Measurements from ENCODE around the gene FAM181B. TPM values are rescaled to one million over a fixed set of nuclear protein-coding genes. Genes with fewer than 3 reads are reported as not detected.
A peak's percentile ranks its signal among the peaks of the same experiment; 100 is the strongest.
"Not testable (repeated sequence)": the region's sequence is repeated elsewhere in the genome, so short reads cannot be mapped to it uniquely, and the experiment has no call there.

The FAM181B gene
- total and polyA plus RNA-seq, 7 donors, result 0.03 to 0.14 (median 0.06) TPM

DNA sequence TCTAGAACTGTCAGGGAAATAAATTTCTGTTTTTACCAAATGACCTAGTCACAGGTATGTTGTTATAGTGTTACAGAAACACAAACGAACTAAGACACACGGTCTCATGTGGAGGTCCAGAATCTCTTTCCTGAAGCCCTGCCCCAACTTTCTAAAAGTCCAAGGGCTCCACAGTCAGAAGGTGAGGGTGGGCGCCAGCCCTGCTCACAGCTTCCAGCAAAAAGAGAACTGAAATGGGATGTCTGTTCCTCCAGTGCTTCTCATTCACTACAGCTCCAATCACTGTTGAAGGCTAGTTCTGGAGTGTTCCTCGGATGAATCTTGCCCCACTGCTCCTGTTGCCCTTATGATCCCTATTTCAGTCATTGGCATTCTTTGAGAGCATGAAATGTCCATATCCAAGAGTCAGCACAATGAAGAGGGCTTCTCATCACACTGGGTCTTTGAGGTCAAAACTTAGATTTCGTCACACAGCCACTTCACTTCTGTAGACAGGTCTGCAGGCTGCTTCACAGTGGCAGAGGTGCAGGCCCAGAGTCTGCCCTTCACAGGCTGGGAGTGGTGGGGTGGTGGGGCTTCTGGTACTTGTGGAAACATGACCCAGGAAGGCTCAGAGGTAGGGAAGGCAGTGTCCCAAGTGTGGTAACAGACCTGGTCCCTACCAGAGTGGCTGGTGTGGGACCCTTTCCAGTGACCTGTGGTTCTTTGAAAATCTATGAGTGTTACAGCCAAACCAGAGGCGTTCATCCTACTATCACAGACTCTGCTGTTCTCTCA lies 34.9 kb downstream of the FAM181B start:
- intact Hi-C loops (cut with DNase I), result loop anchor here in 1 of 2 donors (10.0 kb wide), 1 partner anchor 1054 kb away; no protein-coding TSS in a partner anchor
- H3K9me3 ChIP-seq, result no peaks in the 10 kb centered on the region
- TF ChIP-seq, protein P1, sequence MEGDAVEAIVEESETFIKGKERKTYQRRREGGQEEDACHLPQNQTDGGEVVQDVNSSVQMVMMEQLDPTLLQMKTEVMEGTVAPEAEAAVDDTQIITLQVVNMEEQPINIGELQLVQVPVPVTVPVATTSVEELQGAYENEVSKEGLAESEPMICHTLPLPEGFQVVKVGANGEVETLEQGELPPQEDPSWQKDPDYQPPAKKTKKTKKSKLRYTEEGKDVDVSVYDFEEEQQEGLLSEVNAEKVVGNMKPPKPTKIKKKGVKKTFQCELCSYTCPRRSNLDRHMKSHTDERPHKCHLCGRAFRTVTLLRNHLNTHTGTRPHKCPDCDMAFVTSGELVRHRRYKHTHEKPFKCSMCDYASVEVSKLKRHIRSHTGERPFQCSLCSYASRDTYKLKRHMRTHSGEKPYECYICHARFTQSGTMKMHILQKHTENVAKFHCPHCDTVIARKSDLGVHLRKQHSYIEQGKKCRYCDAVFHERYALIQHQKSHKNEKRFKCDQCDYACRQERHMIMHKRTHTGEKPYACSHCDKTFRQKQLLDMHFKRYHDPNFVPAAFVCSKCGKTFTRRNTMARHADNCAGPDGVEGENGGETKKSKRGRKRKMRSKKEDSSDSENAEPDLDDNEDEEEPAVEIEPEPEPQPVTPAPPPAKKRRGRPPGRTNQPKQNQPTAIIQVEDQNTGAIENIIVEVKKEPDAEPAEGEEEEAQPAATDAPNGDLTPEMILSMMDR (IDR thresholded peaks at IDR 0.05), result no peak
- ATAC-seq (no peak), DNase-seq (no peak)
- H3K4me1 ChIP-seq, result no peaks in the 10 kb centered on the region
- no peak overlapping the region for H3K4me3 ChIP-seq
- no peak overlapping the region for H3K27ac ChIP-seq
- no peaks in the 10 kb centered on the region for H3K36me3 ChIP-seq (ENCODE audit: insufficient read depth in 1 of 2, low read depth in 1 of 2)
- 66 to 75% (median 72%) methylated on average over 6 of the region's 6 CpGs for WGBS, 3 donors
- H3K27me3 ChIP-seq (ENCODE audit: insufficient read depth in 3 of 3, low read length in 2 of 3), result peaks cover 0 to 4% (median 2%) of the 10 kb centered on the region in 3 donors

DNA sequence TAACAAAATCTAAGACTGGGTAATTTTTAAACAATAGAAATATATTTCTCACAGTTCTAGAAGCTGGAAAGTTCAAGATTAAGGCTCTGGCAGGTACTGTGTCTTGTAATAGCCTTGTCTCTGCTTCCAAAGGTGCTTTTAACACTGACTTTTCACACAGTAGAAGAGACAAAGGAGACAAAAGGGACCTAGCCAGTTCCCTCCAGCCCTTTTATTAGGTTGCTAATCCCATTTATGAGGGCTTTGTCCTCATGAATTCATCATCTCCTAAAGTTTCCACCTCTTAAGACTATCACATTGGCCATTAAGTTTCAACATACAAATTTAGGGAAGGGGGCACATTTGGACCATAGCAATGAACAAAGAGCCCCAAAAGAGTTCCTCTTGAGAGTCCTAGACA lies 40.7 kb downstream of the FAM181B start:
- TF ChIP-seq, protein P1 (IDR thresholded peaks at IDR 0.05), result no peak
- intact Hi-C loops (cut with DNase I), result loop anchor here in 1 of 2 donors (10.0 kb wide), 1 partner anchor 1048 kb away; no protein-coding TSS in a partner anchor
- no peaks in the 10 kb centered on the region for H3K9me3 ChIP-seq

DNA sequence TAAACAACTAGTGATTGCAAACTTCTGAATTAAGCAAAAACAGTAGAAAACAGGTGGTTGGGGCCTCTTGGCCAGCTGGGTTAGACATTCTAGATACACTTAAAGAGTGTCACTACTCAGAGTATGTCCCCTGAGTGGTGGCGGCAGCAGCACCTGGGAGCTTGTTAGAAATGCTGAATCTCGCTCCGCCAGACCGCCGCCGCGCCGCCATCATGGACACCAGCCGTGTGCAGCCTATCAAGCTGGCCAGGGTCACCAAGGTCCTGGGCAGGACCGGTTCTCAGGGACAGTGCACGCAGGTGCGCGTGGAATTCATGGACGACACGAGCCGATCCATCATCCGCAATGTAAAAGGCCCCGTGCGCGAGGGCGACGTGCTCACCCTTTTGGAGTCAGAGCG lies 44.3 kb downstream of the FAM181B start:
- not testable (repeated sequence) for ATAC-seq

More for the DNA sequence above, 40.7 kb downstream of the FAM181B start:
- Histone ChIP-seq H3K27ac (no peak overlapping the region), H3K4me1 (no peaks in the 10 kb centered on the region), H3K27me3 (ENCODE audit: insufficient read depth in 3 of 3, low read length in 2 of 3) (peaks cover 0 to 5% (median 4%) of the 10 kb centered on the region in 3 donors), H3K36me3 (ENCODE audit: insufficient read depth in 1 of 2, low read depth in 1 of 2) (no peaks in the 10 kb centered on the region), H3K4me3 (no peak overlapping the region)
- no peak for ATAC-seq
- no peak for DNase-seq

DNA sequence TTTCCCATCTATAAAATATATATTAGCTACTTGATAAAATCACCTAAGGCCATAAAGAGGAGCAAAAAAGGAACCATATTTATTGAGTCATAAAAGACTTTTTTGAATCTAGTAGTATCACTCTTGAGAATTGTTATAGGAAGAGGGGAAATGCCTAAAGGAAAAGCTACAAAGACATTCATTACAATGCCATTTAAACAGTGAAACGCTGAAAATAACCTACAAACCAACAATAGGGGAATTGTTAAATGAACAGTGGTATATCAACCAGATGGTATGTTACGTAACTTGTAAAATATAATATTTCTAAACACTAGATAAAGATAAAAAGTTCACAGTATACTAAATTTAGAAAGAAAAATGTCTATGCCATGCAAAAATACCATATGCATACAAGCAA lies 47.5 kb downstream of the FAM181B start:
- Histone ChIP-seq H3K9me3 (no peaks in the 10 kb centered on the region), H3K4me3 (no peak overlapping the region), H3K36me3 (ENCODE audit: insufficient read depth in 1 of 2, low read depth in 1 of 2) (no peaks in the 10 kb centered on the region), H3K4me1 (no peaks in the 10 kb centered on the region), H3K27me3 (ENCODE audit: insufficient read depth in 3 of 3, low read length in 2 of 3) (peaks cover 0 to 3% (median 0%) of the 10 kb centered on the region in 3 donors), H3K27ac (no peak overlapping the region)
- intact Hi-C loops (cut with DNase I), result no loop called here
- WGBS, 3 donors, result 59 to 74% (median 69%) methylated on average over 2 of the region's 2 CpGs
- DNase-seq (no peak), ATAC-seq (no peak)
- TF ChIP-seq, protein P1 (IDR thresholded peaks at IDR 0.05), result no peak

More for the DNA sequence above, 44.3 kb downstream of the FAM181B start:
- DNase-seq; H3K4me1 ChIP-seq; H3K27ac ChIP-seq; H3K27me3 ChIP-seq (ENCODE audit: insufficient read depth in 3 of 3, low read length in 2 of 3); H3K9me3 ChIP-seq; H3K36me3 ChIP-seq (ENCODE audit: insufficient read depth in 1 of 2, low read depth in 1 of 2); intact Hi-C loops (cut with DNase I): not testable (repeated sequence)
- 93 to 99% (median 95%) methylated on average over 16 to 22 of the region's 23 CpGs for WGBS, 3 donors
- H3K4me3 ChIP-seq, result peak overlapping the region; percentile 28

DNA sequence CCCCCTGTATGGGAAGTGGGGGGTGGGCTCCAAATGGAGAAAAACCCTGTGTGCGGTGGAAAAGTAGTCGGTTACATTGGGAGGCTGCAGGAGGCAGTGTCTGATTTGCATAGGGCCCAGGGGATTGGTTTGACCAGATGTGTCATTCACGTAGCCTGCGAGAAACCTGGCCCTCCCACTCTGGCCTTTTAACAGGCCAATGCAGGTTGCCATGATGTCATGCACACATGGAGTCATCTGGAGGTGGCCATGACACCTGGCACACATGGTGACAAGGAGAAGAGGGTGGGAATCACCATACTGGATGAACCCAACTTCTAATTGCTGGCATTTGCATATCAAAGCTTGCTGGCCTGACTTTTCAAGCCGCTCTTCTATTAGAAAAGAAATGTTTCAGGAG lies 50.6 kb downstream of the FAM181B start:
- H3K27ac ChIP-seq, result no peak overlapping the region
- TF ChIP-seq, protein P1 (IDR thresholded peaks at IDR 0.05), result no peak
- no peaks in the 10 kb centered on the region for H3K9me3 ChIP-seq
- intact Hi-C loops (cut with DNase I), result no loop called here
- ATAC-seq (no peak), DNase-seq (no peak)
- H3K4me3 ChIP-seq, result no peak overlapping the region
- H3K4me1 ChIP-seq, result no peaks in the 10 kb centered on the region
- 80 to 91% (median 85%) methylated on average over 5 of the region's 5 CpGs for WGBS, 3 donors
- no peaks in the 10 kb centered on the region for H3K36me3 ChIP-seq (ENCODE audit: insufficient read depth in 1 of 2, low read depth in 1 of 2)
- H3K27me3 ChIP-seq (ENCODE audit: insufficient read depth in 3 of 3, low read length in 2 of 3), result peaks cover 0 to 3% (median 0%) of the 10 kb centered on the region in 3 donors

Data from psoas muscle (tissue), 8 donors.